GM12892 (cell line): ENCODE results near the gene PER2.

Experiments
- POLR2A ChIP-seq: IDR thresholded peaks from 2 replicates; pipeline ENCODE4 v1.6.1; 2011; ENCODE audit warnings: low read depth, low read length, control low read depth
- POLR2AphosphoS5 ChIP-seq: IDR thresholded peaks from 2 replicates; pipeline ENCODE4 v1.6.1; 2011; ENCODE audit warnings: low read depth, low read length, control low read depth
- TAF1 ChIP-seq: IDR thresholded peaks from 2 replicates; pipeline ENCODE4 v1.6.1; 2011; ENCODE audit warnings: low read depth, mild to moderate bottlenecking, control low read depth, low read length, borderline replicate concordance

DNA sequence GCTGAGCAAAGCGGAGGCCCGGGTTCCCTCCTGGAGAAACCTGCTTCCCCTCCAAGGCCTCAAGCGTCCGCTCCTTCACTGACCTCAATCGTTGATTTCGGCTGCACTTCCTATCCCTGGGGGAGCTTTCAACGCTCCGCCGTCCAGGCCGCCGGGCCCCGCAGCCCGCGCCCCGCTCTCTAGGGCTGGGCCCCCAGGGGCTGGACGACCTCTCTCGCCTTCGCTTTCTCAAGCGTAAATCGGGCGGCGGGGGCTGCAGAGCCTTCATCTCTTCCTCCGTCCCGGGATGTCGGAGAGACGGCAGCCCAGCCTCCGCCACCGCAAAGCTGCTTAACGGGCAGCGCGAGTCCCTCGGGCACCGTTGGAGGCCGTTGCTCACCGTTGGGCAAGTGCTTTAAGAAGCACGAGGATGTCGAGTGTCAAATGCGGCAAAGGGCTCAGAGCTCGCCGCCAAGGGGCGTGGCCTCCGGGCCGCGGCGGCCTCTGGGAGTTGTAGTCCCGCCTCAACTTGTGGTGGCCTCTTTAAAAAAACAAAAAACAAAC is 57.1 kb downstream of the PER2 start:
- TF ChIP-seq POLR2A (no peak), POLR2AphosphoS5 (no peak), TAF1 (no peak)
